Measurements from ENCODE around the gene KCNT2. TPM values are rescaled to one million over a fixed set of nuclear protein-coding genes. Genes with fewer than 3 reads are reported as not detected.

Gene KCNT2
- total and polyA plus RNA-seq, 2 of the 8 experiments (the other 6 are each of a cell fraction or from before 2014, with no cell fraction given): 2.3 to 10.2 TPM

DNA sequence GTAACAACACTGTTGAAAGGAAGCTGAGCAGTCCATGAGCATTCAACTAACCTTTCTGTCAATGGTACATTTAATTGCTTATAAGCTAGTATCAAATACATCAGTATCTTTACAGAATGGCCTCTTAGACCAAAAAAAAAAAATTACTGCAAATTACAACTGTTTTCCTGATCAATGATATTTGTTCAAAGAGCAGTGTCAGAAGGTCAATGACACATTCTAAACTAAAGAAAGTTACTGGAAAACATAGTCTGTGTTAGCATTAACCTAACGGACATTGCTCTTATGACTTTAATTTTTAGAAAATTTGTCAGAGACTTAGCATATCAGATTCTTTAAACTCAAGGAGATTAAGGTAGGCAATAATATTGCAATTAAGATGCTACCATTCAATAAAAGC is 162.5 kb downstream of the KCNT2 start (continued):
- TF ChIP-seq EGR1 (IDR thresholded peaks at IDR 0.05; ENCODE audit: borderline replicate concordance, low read depth, low read length) (no peak), SIN3A (conservative IDR thresholded peaks at IDR 0.05 in 1 of 2, IDR thresholded peaks at IDR 0.05 in 1 of 2; ENCODE audit: low read depth in 1 of 2, low read length in 2 of 2) (no peak), TBP (IDR thresholded peaks at IDR 0.05; ENCODE audit: low read depth, low read length) (no peak), BACH1 (IDR thresholded peaks at IDR 0.05; ENCODE audit: low read length) (no peak)
- TF ChIP-seq, protein P1, sequence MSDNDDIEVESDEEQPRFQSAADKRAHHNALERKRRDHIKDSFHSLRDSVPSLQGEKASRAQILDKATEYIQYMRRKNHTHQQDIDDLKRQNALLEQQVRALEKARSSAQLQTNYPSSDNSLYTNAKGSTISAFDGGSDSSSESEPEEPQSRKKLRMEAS (IDR thresholded peaks at IDR 0.05): no peak

All from H1 (cell line).